Nephron (organoid): ENCODE measurements around the gene ATP8B4.
"Not testable (repeated sequence)": the region's sequence is repeated elsewhere in the genome, so short reads cannot be mapped to it uniquely, and the experiment has no call there.

Source experiments
- H3K27ac Mint-ChIP-seq, 3 experiments: 2 replicates each; pipeline ENCODE4 v1.8.0; 2020; ENCODE audit warnings: mixed read lengths in 3 of 3, mild to moderate bottlenecking in 2 of 3, moderate library complexity in 1 of 3
- H3K27me3 Mint-ChIP-seq: 2 replicates; pipeline ENCODE4 v1.8.0; 2021; ENCODE audit warnings: low read depth, mild to moderate bottlenecking, moderate library complexity, mixed read lengths
- H3K36me3 Mint-ChIP-seq: 2 replicates; pipeline ENCODE4 v1.8.0; 2020; ENCODE audit warnings: low read depth, mixed read lengths
- H3K4me1 Mint-ChIP-seq: 2 replicates; pipeline ENCODE4 v1.8.0; 2020; ENCODE audit warnings: mixed read lengths
- H3K4me3 Mint-ChIP-seq, 3 experiments: 2 replicates each; pipeline ENCODE4 v1.8.0; 2020; ENCODE audit warnings: mild to moderate bottlenecking in 3 of 3, mixed read lengths in 3 of 3, moderate library complexity in 2 of 3
- H3K9me3 Mint-ChIP-seq: 2 replicates; pipeline ENCODE4 v1.8.0; 2020; ENCODE audit warnings: mixed read lengths
- CTCF ChIP-seq, 3 experiments: fragments of 200-600 bp; sonication (generic); IDR thresholded peaks; one replicate each; pipeline ENCODE4 v1.5.0; 2021; ENCODE audit warnings: antibody characterized with exemption in 3 of 3; ENCODE audit not compliant: unreplicated experiment in 3 of 3

Gene ATP8B4

GRCh38 chr15:50106457-50106856 lies 12.6 kb downstream of the ATP8B4 start:
- H3K27ac Mint-ChIP-seq = no peak overlapping the region
- peaks cover 7% of the 10 kb centered on the region for H3K4me1 Mint-ChIP-seq
- peaks cover 11% of the 10 kb centered on the region for H3K9me3 Mint-ChIP-seq
- H3K27me3 Mint-ChIP-seq = no peaks in the 10 kb centered on the region
- no peaks in the 10 kb centered on the region for H3K36me3 Mint-ChIP-seq
- H3K4me3 Mint-ChIP-seq = no peak overlapping the region
- TF ChIP-seq CTCF (IDR thresholded peaks at IDR 0.05; ENCODE audit: unreplicated experiment in 3 of 3) = no peak

GRCh38 chr15:50100486-50100885 lies 18.5 kb downstream of the ATP8B4 start:
- Mint-ChIP-seq H3K27me3 (no peaks in the 10 kb centered on the region), H3K4me3 (no peak overlapping the region), H3K36me3 (no peaks in the 10 kb centered on the region), H3K4me1 (no peaks in the 10 kb centered on the region), H3K27ac (no peak overlapping the region), H3K9me3 (peaks cover 11% of the 10 kb centered on the region)
- TF ChIP-seq CTCF (IDR thresholded peaks at IDR 0.05; ENCODE audit: unreplicated experiment in 3 of 3) = no peak

GRCh38 chr15:50098545-50098944 lies 20.5 kb downstream of the ATP8B4 start:
- peaks cover 6% of the 10 kb centered on the region for H3K9me3 Mint-ChIP-seq
- H3K4me1 Mint-ChIP-seq = no peaks in the 10 kb centered on the region
- H3K27me3 Mint-ChIP-seq = no peaks in the 10 kb centered on the region
- TF ChIP-seq CTCF (IDR thresholded peaks at IDR 0.05; ENCODE audit: unreplicated experiment in 3 of 3) = no peak
- no peak overlapping the region for H3K4me3 Mint-ChIP-seq
- H3K27ac Mint-ChIP-seq = no peak overlapping the region
- H3K36me3 Mint-ChIP-seq = no peaks in the 10 kb centered on the region

GRCh38 chr15:50095938-50096821 lies 22.9 kb downstream of the ATP8B4 start:
- no peaks in the 10 kb centered on the region for H3K36me3 Mint-ChIP-seq

GRCh38 chr15:50089386-50089785 lies 29.6 kb downstream of the ATP8B4 start:
- not testable (repeated sequence) for H3K9me3 Mint-ChIP-seq, H3K4me3 Mint-ChIP-seq, H3K27ac Mint-ChIP-seq, H3K4me1 Mint-ChIP-seq, H3K36me3 Mint-ChIP-seq, H3K27me3 Mint-ChIP-seq

More at GRCh38 chr15:50095938-50096821, 22.9 kb downstream of the ATP8B4 start:
- H3K4me1 Mint-ChIP-seq = no peaks in the 10 kb centered on the region
- no peak for TF ChIP-seq CTCF (IDR thresholded peaks at IDR 0.05; ENCODE audit: unreplicated experiment in 3 of 3)
- no peak overlapping the region for H3K4me3 Mint-ChIP-seq
- H3K27ac Mint-ChIP-seq = no peak overlapping the region
- no peaks in the 10 kb centered on the region for H3K27me3 Mint-ChIP-seq
- H3K9me3 Mint-ChIP-seq = peaks cover 3% of the 10 kb centered on the region

GRCh38 chr15:50084932-50085331 lies 34.1 kb downstream of the ATP8B4 start:
- TF ChIP-seq CTCF (IDR thresholded peaks at IDR 0.05; ENCODE audit: unreplicated experiment in 3 of 3) = no peak
- Mint-ChIP-seq H3K36me3 (no peaks in the 10 kb centered on the region), H3K27ac (no peak overlapping the region), H3K4me3 (no peak overlapping the region), H3K9me3 (peaks cover 2% of the 10 kb centered on the region), H3K4me1 (peaks cover 19% of the 10 kb centered on the region), H3K27me3 (no peaks in the 10 kb centered on the region)
